Spleen (tissue), 11 donors: Measurements from ENCODE around the gene HCN3. TPM values are rescaled to one million over a fixed set of nuclear protein-coding genes. Genes with fewer than 3 reads are reported as not detected.

Source experiments
- DNase-seq: peaks from one replicate; pipeline ENCODE4 v3.0.0-alpha.2; 2020
- H3K27ac ChIP-seq, 8 donors: fragments of 200-600 bp; sonication (generic) in 7 of 8; 1 replicate in 4 of 8; 2 replicates in 4 of 8; pipeline versions ENCODE4 v1.5.0 to v1.8.0; 2016 to 2021; ENCODE audit warnings: inconsistent platforms in 4 of 8, mild to moderate bottlenecking in 4 of 8, moderate library complexity in 1 of 8
- H3K27me3 ChIP-seq, 7 donors: fragments of 200-600 bp; sonication (generic) in 6 of 7; replicated peaks in 1 of 7; 1 replicate in 4 of 7; 2 replicates in 3 of 7; pipeline versions ENCODE4 v1.5.0 to v1.8.0; 2016 to 2021; ENCODE audit warnings: inconsistent platforms in 3 of 7, mild to moderate bottlenecking in 1 of 7
- H3K36me3 ChIP-seq, 6 donors: fragments of 200-600 bp; sonication (generic) in 5 of 6; 1 replicate in 4 of 6; 2 replicates in 2 of 6; pipeline versions ENCODE4 v1.5.0 to v1.8.0; 2016 to 2021; ENCODE audit warnings: inconsistent platforms in 2 of 6
- H3K4me1 ChIP-seq, 6 donors: fragments of 200-600 bp; sonication (generic) in 5 of 6; 1 replicate in 3 of 6; 2 replicates in 3 of 6; pipeline versions ENCODE4 v1.5.0 to v1.8.0; 2016 to 2021; ENCODE audit warnings: inconsistent platforms in 3 of 6
- H3K4me3 ChIP-seq, 8 donors: fragments of 200-600 bp; sonication (generic) in 7 of 8; 1 replicate in 4 of 8; 2 replicates in 4 of 8; pipeline versions ENCODE4 v1.5.0 to v1.8.0; 2016 to 2021; ENCODE audit warnings: inconsistent platforms in 4 of 8, mild to moderate bottlenecking in 4 of 8, moderate library complexity in 2 of 8
- H3K9me3 ChIP-seq, 8 donors: fragments of 200-600 bp; sonication (generic) in 7 of 8; 1 replicate in 4 of 8; 2 replicates in 4 of 8; pipeline versions ENCODE4 v1.5.0 to v1.8.0; 2016 to 2021; ENCODE audit warnings: inconsistent platforms in 4 of 8
- CTCF ChIP-seq, 11 experiments: fragments of 200-600 bp in 7 of 11; fragments of 450-650 bp in 4 of 11; sonication (generic) in 4 of 11; IDR thresholded peaks in 8 of 11; conservative IDR thresholded peaks in 3 of 11; 1 replicate in 7 of 11; 2 replicates in 4 of 11; pipeline versions ENCODE4 v1.4.0 to v1.8.0; 2016 to 2021; ENCODE audit warnings: antibody characterized with exemption in 11 of 11, inconsistent platforms in 4 of 11, mild to moderate bottlenecking in 1 of 11
- POLR2A ChIP-seq, 3 donors: fragments of 450-650 bp; IDR thresholded peaks; one replicate each; pipeline ENCODE4 v1.5.1; 2017; ENCODE audit warnings: antibody characterized with exemption in 3 of 3, mild to moderate bottlenecking in 1 of 3
- POLR2AphosphoS5 ChIP-seq, 3 donors: sonication (generic); formaldehyde crosslinking; IDR thresholded peaks; one replicate each; pipeline ENCODE4 v1.5.1; 2017; ENCODE audit warnings: antibody characterized with exemption in 3 of 3
- WGBS, 5 donors: extraction: QIAGEN DNeasy Blood & Tissue Kit in 3 of 5; methylation state at CpG; one replicate each; pipeline versions ENCODE4 v1.1.5 to v1.1.7; 2013 to 2018; 5-methylcytosine and 5-hydroxymethylcytosine counted together
- intact Hi-C: fragments of 100-400 bp; cut with DNase I; formaldehyde crosslinking; loops from one replicate; pipeline ENCODE4 v1.15.0; 2023; ENCODE audit warnings: low total_unique reads
- polyA plus RNA-seq, 3 donors: library from polyadenylated mRNA; stranded (reverse); fragments of 200-250 nt; gene quantifications; one replicate each; pipeline ENCODE4 v1.2.1, GENCODE V29; 2013
- total RNA-seq, 7 donors: library from RNA; depleted of rRNA in 3 of 7; stranded (reverse); fragments of >200 nt in 3 of 7; fragmentation: NEBNext Ultra II Directional in 4 of 7; extraction: Animal tissue kit (Norgen Biotek cat#: 25700) in 4 of 7; gene quantifications; one replicate each; pipeline versions ENCODE4 v1.1.0 to v1.2.1, GENCODE V29; 2016 to 2021
- donor health status: healthy with polysubstance abuse.
- donor health status: DM: no; HTN: no; CAD: no; lungs with moderate emphysema.
- donor health status: DM: no; HTN: no; CAD: no.
- donor health status: Bipolar disorder and iron deficiency.
- donor health status: healthy.
- donor health status: DM: no; HTN: no; CAD: no.
- donor health status: DM: yes; HTN: yes; CAD: no.

The HCN3 gene
- total and polyA plus RNA-seq, 10 donors = 0.65 to 3.3 (median 1.5) TPM

GRCh38 chr1:155296661-155297060 is 19.4 kb downstream of the HCN3 start:
- no peaks in the 10 kb centered on the region for H3K36me3 ChIP-seq
- H3K27me3 ChIP-seq = peaks cover 0 to 44% (median 21%) of the 10 kb centered on the region in 7 donors
- no peak for DNase-seq
- intact Hi-C loops = no loop called here
- no peaks in the 10 kb centered on the region for H3K9me3 ChIP-seq
- H3K4me1 ChIP-seq = peaks cover 0 to 12% (median 3%) of the 10 kb centered on the region in 6 donors
- no peak overlapping the region for H3K27ac ChIP-seq
- H3K4me3 ChIP-seq = no peak overlapping the region
- 73 to 95% (median 85%) methylated on average over 3 of the region's 3 CpGs for WGBS, 5 donors
- TF ChIP-seq POLR2A (IDR thresholded peaks at IDR 0.05) (no peak), CTCF (IDR thresholded peaks at IDR 0.05 in 8 of 11, conservative IDR thresholded peaks at IDR 0.05 in 3 of 11) (no peak), POLR2AphosphoS5 (IDR thresholded peaks at IDR 0.05) (no peak)

GRCh38 chr1:155297384-155297783 is 20.1 kb downstream of the HCN3 start:
- TF ChIP-seq CTCF (IDR thresholded peaks at IDR 0.05 in 8 of 11, conservative IDR thresholded peaks at IDR 0.05 in 3 of 11) = no peak
- no peak for TF ChIP-seq POLR2AphosphoS5 (IDR thresholded peaks at IDR 0.05)
- TF ChIP-seq POLR2A (IDR thresholded peaks at IDR 0.05) = no peak
- Histone ChIP-seq H3K27ac (no peak overlapping the region), H3K4me3 (no peak overlapping the region), H3K36me3 (no peaks in the 10 kb centered on the region), H3K9me3 (no peaks in the 10 kb centered on the region), H3K27me3 (peaks cover 0 to 44% (median 21%) of the 10 kb centered on the region in 7 donors), H3K4me1 (peaks cover 0 to 12% (median 3%) of the 10 kb centered on the region in 6 donors)
- no peak for DNase-seq
- 63 to 72% (median 67%) methylated on average over 7 of the region's 7 CpGs for WGBS, 5 donors
- intact Hi-C loops = no loop called here

- TF ChIP-seq POLR2A (IDR thresholded peaks at IDR 0.05) (no peak), POLR2AphosphoS5 (IDR thresholded peaks at IDR 0.05) (no peak), CTCF (IDR thresholded peaks at IDR 0.05 in 8 of 11, conservative IDR thresholded peaks at IDR 0.05 in 3 of 11) (no peak)
- Histone ChIP-seq H3K4me1 (peaks cover 0 to 7% (median 3%) of the 10 kb centered on the region in 6 donors), H3K36me3 (no peaks in the 10 kb centered on the region), H3K27ac (no peak overlapping the region), H3K4me3 (no peak overlapping the region), H3K27me3 (peaks cover 0 to 22% (median 12%) of the 10 kb centered on the region in 7 donors), H3K9me3 (no peaks in the 10 kb centered on the region)
- WGBS, 5 donors = 92 to 95% (median 94%) methylated on average over 8 of the region's 8 CpGs
- DNase-seq = no peak
- intact Hi-C loops = no loop called here
Observed at GRCh38 chr1:155300024-155300423, 22.8 kb downstream of the HCN3 start.

- Histone ChIP-seq H3K27me3 (peaks cover 0 to 15% (median 6%) of the 10 kb centered on the region in 7 donors), H3K4me3 (no peak overlapping the region), H3K36me3 (no peaks in the 10 kb centered on the region), H3K9me3 (no peaks in the 10 kb centered on the region), H3K27ac (no peak overlapping the region), H3K4me1 (no peaks in the 10 kb centered on the region)
- intact Hi-C loops = no loop called here
- TF ChIP-seq POLR2AphosphoS5 (IDR thresholded peaks at IDR 0.05) (no peak), CTCF (IDR thresholded peaks at IDR 0.05 in 8 of 11, conservative IDR thresholded peaks at IDR 0.05 in 3 of 11) (no peak), POLR2A (IDR thresholded peaks at IDR 0.05) (no peak)
- no peak for DNase-seq
- 89 to 95% (median 91%) methylated on average over 9 of the region's 9 CpGs for WGBS, 5 donors
Observed at GRCh38 chr1:155300553-155301329, 23.5 kb downstream of the HCN3 start.
